RWPE1 (cell line): ENCODE results near the gene EFEMP1.

Experiments
- CTCF ChIA-PET: fragments of 350-600 bp; sonication (Branson Sonifier 250); formaldehyde crosslinking; extraction: SDS; loops from one replicate; lab custom pipeline; 2021; lab: Yijun Ruan, JAX
- POLR2A ChIA-PET: fragments of 400-600 bp; formaldehyde crosslinking; extraction: SDS; loops from one replicate; lab custom pipeline; 2020; ENCODE audit warnings: antibody characterized with exemption; ENCODE audit not compliant: low non-redundant PET; lab: Yijun Ruan, JAX
- DNase-seq: peaks from one replicate; pipeline ENCODE4 v3.0.0; 2012; ENCODE audit warnings: low spot score
- H3K27ac ChIP-seq: fragments of 450-650 bp; 2 replicates; pipeline ENCODE4 v1.5.1; 2017
- TF ChIP-seq, protein P1 (sequence below): fragments of 450-650 bp; conservative IDR thresholded peaks from 2 replicates; pipeline ENCODE4 v1.5.1; 2017; ENCODE audit warnings: low read depth, mild to moderate bottlenecking

EFEMP1 gene

DNA sequence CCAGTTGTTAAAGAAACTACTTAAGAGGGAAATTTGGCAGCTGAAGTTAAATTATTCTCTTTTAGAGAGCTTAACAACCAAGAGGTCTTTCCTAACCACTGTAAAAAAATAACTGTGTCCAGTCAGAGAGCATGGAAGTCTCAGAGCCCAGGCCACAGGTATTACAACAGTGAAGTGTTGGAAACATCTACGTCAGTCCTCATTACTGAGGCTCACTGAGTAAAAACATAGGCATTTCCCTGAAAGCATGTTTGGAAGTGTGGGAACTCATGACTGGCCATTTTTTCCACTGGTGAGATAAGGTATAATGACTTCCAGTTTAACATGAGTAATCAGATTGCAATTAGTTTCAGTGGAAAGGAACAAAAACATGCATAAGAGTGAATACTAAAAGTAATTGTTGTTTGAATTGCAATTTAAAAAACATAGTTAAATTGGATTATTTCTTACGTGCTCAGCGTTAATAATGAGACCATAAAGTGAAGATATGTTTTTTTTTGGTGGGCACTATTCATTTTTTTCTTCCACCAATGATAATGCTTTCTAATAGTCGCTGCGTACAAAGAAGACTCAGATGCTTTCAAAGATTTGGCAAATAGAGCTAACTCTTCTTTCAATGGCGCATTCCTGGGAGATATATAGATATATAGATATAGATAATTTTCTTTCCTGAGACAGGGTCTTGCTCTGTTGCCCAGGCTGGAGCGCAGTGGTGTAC lies 60.8 kb downstream of the EFEMP1 start:
- TF ChIP-seq, protein P1, sequence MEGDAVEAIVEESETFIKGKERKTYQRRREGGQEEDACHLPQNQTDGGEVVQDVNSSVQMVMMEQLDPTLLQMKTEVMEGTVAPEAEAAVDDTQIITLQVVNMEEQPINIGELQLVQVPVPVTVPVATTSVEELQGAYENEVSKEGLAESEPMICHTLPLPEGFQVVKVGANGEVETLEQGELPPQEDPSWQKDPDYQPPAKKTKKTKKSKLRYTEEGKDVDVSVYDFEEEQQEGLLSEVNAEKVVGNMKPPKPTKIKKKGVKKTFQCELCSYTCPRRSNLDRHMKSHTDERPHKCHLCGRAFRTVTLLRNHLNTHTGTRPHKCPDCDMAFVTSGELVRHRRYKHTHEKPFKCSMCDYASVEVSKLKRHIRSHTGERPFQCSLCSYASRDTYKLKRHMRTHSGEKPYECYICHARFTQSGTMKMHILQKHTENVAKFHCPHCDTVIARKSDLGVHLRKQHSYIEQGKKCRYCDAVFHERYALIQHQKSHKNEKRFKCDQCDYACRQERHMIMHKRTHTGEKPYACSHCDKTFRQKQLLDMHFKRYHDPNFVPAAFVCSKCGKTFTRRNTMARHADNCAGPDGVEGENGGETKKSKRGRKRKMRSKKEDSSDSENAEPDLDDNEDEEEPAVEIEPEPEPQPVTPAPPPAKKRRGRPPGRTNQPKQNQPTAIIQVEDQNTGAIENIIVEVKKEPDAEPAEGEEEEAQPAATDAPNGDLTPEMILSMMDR, result no peak
- ChIA-PET CTCF (interaction anchor here (0.5 kb wide), 1 partner anchor 174 kb away, joined by 5 read pairs; no protein-coding TSS in a partner anchor), POLR2A (no interaction called here)
- peak overlapping the region; percentile 71 for H3K27ac ChIP-seq
- peak; percentile 88 for DNase-seq

DNA sequence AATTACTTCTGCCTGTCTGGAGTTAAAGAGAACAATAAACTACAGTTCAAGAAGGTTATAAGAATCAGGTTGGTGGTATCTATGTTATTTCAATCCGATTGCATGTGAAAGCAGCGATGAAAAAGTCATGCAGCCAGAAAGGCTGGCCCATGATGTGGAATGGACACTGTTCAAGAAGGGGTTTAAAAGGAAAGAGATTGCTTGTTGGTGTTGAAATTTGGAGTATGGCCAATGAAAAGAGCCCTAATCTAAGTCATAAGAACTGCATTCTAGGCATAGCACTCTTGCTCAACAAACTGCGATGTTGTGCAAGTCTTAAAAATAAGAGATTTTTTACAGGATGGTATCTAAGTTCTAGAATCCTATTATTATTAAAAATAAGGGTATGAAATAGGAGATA lies 61.3 kb downstream of the EFEMP1 start:
- H3K27ac ChIP-seq, result peak overlapping the region; percentile 89
- ChIA-PET CTCF (no interaction called here), POLR2A (no interaction called here)
- TF ChIP-seq, protein P1, result no peak
- DNase-seq, result peak; percentile 64

DNA sequence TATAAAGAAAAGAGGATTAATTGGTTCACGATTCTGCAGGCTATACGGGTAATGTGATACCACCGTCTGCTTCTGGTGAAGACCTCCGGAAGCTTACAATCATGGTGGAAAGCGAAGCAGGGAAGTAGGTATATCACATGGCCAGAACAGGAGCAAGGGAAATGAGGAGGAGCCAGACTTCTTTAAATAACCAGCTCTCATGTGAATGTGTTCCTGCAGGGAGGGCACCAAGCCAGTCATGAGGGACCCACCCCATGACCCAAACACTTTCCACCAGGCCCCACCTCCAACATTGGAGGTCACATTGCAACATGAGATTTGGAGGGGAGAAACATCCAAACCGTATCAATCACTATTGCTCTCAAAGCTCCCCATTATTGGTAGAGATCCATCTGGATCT lies 61.8 kb downstream of the EFEMP1 start:
- peak overlapping the region; percentile 89 for H3K27ac ChIP-seq

DNA sequence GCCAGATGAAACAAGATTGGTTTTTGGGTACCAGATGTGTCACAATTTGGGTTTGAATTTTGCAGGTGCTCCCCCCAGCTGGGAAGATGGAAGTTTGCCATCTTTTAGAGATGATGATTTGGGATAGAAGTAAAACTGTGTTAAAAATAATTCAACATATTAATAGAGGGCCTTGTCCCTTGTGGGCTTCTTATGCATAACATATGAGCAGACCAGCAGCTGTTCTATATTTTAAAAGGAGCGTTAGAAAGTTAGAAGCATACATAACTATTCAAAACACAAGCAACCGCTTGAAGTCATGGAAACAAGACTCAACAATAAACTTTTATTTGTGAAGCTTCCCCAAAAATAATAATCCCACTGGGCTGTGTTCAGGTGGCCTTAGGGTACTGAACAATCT lies 62.8 kb downstream of the EFEMP1 start:
- DNase-seq, result no peak
- ChIA-PET POLR2A (no interaction called here), CTCF (no interaction called here)
- TF ChIP-seq, protein P1, result no peak
- H3K27ac ChIP-seq, result no peak overlapping the region

More for the DNA sequence above, 61.8 kb downstream of the EFEMP1 start:
- ChIA-PET CTCF (interaction anchor here (0.6 kb wide), 1 partner anchor 47 kb away, joined by 3 read pairs; no protein-coding TSS in a partner anchor), POLR2A (no interaction called here)
- DNase-seq, result no peak
- TF ChIP-seq, protein P1, result no peak

DNA sequence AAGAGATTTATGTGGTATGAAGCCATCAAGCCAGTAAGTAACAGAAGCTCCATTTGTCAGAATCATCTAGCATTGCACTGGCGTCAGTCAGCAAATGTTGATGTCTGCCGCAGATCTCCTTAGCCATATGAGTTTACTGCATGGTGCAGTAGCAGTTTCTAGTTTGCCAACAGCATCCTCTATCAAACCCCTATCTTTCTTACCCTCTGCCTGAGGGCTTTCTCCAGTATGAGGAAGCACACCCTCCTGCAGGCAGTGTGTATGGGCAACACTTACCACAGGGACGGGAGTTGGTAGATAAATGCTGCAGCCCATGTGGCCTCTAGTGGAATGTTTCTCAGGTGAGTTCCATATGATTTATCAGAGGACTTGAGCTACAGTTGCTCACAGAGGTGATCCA lies 63.7 kb downstream of the EFEMP1 start:
- POLR2A ChIA-PET, result no interaction called here
- TF ChIP-seq, protein P1, result no peak
- CTCF ChIA-PET, result interaction anchor here (0.5 kb wide), 1 partner anchor 119 kb away, joined by 8 read pairs; no protein-coding TSS in a partner anchor
- DNase-seq, result no peak
- H3K27ac ChIP-seq, result no peak overlapping the region

DNA sequence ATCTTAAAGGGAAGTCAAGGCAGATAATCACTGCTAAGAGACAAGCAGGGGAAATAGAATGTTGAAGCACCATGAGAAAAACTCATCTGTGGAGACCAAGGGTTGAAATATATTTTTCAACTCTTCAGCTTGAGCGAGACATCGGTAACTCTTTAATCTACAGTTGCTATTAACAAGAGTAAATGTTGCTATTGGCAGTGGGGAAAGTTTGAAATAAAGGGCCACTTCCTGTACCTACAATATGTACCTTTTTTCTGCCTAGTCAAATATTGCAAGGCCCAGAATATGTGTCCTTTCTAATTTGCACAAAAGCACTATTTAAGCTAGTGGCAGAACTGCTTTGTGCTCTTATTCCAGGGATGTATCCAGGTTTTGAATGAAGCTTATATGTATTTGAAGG lies 65.8 kb downstream of the EFEMP1 start:
- no peak overlapping the region for H3K27ac ChIP-seq
- ChIA-PET POLR2A (no interaction called here), CTCF (interaction anchor here (0.6 kb wide), 1 partner anchor 48 kb away, joined by 3 read pairs; no protein-coding TSS in a partner anchor)
- TF ChIP-seq, protein P1, result no peak
- no peak for DNase-seq
